A549 (cell line): ENCODE data around the gene ZBTB42. TPM values are rescaled to one million over a fixed set of nuclear protein-coding genes. Genes with fewer than 3 reads are reported as not detected.

Source experiments
- ATAC-seq, 2 experiments: fragments of 200-7000 bp in 1 of 2; fragments of >200 bp in 1 of 2; cut with Nextera tagmentation in 1 of 2; cut with Tn5 transposase in 1 of 2; 3 replicates each; pipeline versions ENCODE4 v1.8.0 to v1.9.1; 2018 to 2020; ENCODE audit warnings: mild to moderate bottlenecking in 1 of 2, moderate library complexity in 1 of 2
- CTCF ChIA-PET: fragments of 300-600 bp; sonication (Branson Sonifier 250); formaldehyde crosslinking; extraction: SDS; loops from one replicate; lab custom pipeline; 2021; ENCODE audit warnings: antibody characterized with exemption, inconsistent platforms; lab: Yijun Ruan, JAX
- POLR2A ChIA-PET: fragments of 350-600 bp; formaldehyde crosslinking; extraction: SDS; loops from one replicate; lab custom pipeline; 2021; ENCODE audit warnings: antibody characterized with exemption, inconsistent platforms; lab: Yijun Ruan, JAX
- DNase-seq, 2 experiments: peaks; one replicate each; pipeline versions ENCODE4 v3.0.0 to v3.0.0-alpha.2; 2011 to 2016; ENCODE audit warnings: low read depth in 1 of 2, low spot score in 1 of 2
- FAIRE-seq: peaks from 2 replicates; lab custom pipeline; 2011; peaks lifted over from hg19 to GRCh38; lab: Jason Lieb, UNC
- H3K27ac ChIP-seq, 2 experiments: fragments of >200 bp; sonication (Bioruptor Twin); formaldehyde crosslinking; 3 replicates each; pipeline ENCODE4 v1.5.1; 2016 to 2017
- H3K4me1 ChIP-seq: fragments of >200 bp; sonication (Bioruptor Twin); formaldehyde crosslinking; 3 replicates; pipeline ENCODE4 v1.6.1; 2016
- H3K4me2 ChIP-seq: fragments of >200 bp; sonication (Bioruptor Twin); formaldehyde crosslinking; 3 replicates; pipeline ENCODE4 v1.6.1; 2016
- H3K4me3 ChIP-seq: fragments of >200 bp; sonication (Bioruptor Twin); formaldehyde crosslinking; 3 replicates; pipeline ENCODE4 v1.5.1; 2016
- H3K9me3 ChIP-seq: fragments of >200 bp; sonication (Bioruptor Twin); formaldehyde crosslinking; 3 replicates; pipeline ENCODE4 v1.6.1; 2016
- CHD4 ChIP-seq: fragments of 200-600 bp; sonication (generic); IDR thresholded peaks from 2 replicates; pipeline ENCODE4 v1.6.1; 2016; ENCODE audit warnings: antibody characterized with exemption, mild to moderate bottlenecking, borderline replicate concordance
- ESRRA ChIP-seq: fragments of 150-350 bp; IDR thresholded peaks from 2 replicates; pipeline ENCODE4 v1.6.1; 2014; ENCODE audit warnings: mild to moderate bottlenecking, low read length, borderline replicate concordance
- FOXS1 ChIP-seq: fragments of 250-450 bp; sonication (Bioruptor Pico); IDR thresholded peaks from 2 replicates; pipeline ENCODE4 v1.5.0; 2020; ENCODE audit warnings: mild to moderate bottlenecking, moderate library complexity
- HDAC2 ChIP-seq: fragments of 200-600 bp; sonication (generic); IDR thresholded peaks from 2 replicates; pipeline ENCODE4 v1.6.1; 2016
- HEYL ChIP-seq: fragments of 250-450 bp; sonication (Bioruptor Pico); IDR thresholded peaks from 2 replicates; pipeline ENCODE4 v1.8.0; 2021; ENCODE audit warnings: mild to moderate bottlenecking, moderate library complexity
- HOXB13 ChIP-seq: fragments of 250-450 bp; sonication (Bioruptor Pico); IDR thresholded peaks from 2 replicates; pipeline ENCODE4 v1.5.0; 2020; ENCODE audit warnings: low read depth, mild to moderate bottlenecking, moderate library complexity
- HOXB5 ChIP-seq: fragments of 250-450 bp; sonication (Bioruptor Pico); IDR thresholded peaks from 2 replicates; pipeline ENCODE4 v1.5.0; 2020; ENCODE audit warnings: mild to moderate bottlenecking, moderate library complexity
- JUNB ChIP-seq: fragments of >200 bp; sonication (Bioruptor Twin); formaldehyde crosslinking; IDR thresholded peaks from 2 replicates; pipeline ENCODE4 v1.6.1; 2016
- MAFK ChIP-seq: fragments of 450-650 bp; IDR thresholded peaks from 2 replicates; pipeline ENCODE4 v1.6.1; 2014; ENCODE audit not compliant: partially characterized antibody
- RFX5 ChIP-seq: fragments of 450-650 bp; IDR thresholded peaks from 2 replicates; pipeline ENCODE4 v1.7.1; 2014; ENCODE audit warnings: antibody characterized with exemption, mild to moderate bottlenecking, moderate library complexity
- TFCP2L1 ChIP-seq: fragments of 250-450 bp; sonication (Bioruptor Pico); IDR thresholded peaks from 2 replicates; pipeline ENCODE4 v1.5.0; 2021; ENCODE audit warnings: mild to moderate bottlenecking
- WGBS: methylation state at CpG from one replicate; pipeline ENCODE4 v1.1.6; 2017; ENCODE audit errors: missing lambda C conversion rate; 5-methylcytosine and 5-hydroxymethylcytosine counted together
- polyA plus RNA-seq, 4 experiments: library from polyadenylated mRNA; depleted of rRNA in 3 of 4; stranded (reverse); fragments of >200 nt; fragmentation: RNase III in 1 of 4; extraction: RNeasy Plus Mini Kit Qiagen cat#74134 plus additional on column Dnase treatment in 1 of 4; gene quantifications; 2 replicates in 3 of 4; 3 replicates in 1 of 4; pipeline ENCODE4 v1.2.3, GENCODE V29; 2011 to 2017
- TF ChIP-seq, protein P1 (sequence below): fragments of 150-350 bp; IDR thresholded peaks from 2 replicates; pipeline ENCODE4 v1.6.1; 2014; ENCODE audit warnings: low read depth, mild to moderate bottlenecking, low read length
- TF ChIP-seq, protein P2 (sequence below): IDR thresholded peaks from 2 replicates; pipeline ENCODE4 v1.6.1; 2012; ENCODE audit warnings: low read depth, borderline replicate concordance
- TF ChIP-seq, protein P3 (sequence below): fragments of 200-600 bp; sonication (generic); IDR thresholded peaks from 2 replicates; pipeline ENCODE4 v1.6.1; 2016; ENCODE audit warnings: antibody characterized with exemption, mild to moderate bottlenecking, moderate library complexity

The ZBTB42 gene
- polyA plus RNA-seq, 2 of the 4 experiments (the other 2 are of a cell fraction), result 1.6 to 2.6 TPM

DNA sequence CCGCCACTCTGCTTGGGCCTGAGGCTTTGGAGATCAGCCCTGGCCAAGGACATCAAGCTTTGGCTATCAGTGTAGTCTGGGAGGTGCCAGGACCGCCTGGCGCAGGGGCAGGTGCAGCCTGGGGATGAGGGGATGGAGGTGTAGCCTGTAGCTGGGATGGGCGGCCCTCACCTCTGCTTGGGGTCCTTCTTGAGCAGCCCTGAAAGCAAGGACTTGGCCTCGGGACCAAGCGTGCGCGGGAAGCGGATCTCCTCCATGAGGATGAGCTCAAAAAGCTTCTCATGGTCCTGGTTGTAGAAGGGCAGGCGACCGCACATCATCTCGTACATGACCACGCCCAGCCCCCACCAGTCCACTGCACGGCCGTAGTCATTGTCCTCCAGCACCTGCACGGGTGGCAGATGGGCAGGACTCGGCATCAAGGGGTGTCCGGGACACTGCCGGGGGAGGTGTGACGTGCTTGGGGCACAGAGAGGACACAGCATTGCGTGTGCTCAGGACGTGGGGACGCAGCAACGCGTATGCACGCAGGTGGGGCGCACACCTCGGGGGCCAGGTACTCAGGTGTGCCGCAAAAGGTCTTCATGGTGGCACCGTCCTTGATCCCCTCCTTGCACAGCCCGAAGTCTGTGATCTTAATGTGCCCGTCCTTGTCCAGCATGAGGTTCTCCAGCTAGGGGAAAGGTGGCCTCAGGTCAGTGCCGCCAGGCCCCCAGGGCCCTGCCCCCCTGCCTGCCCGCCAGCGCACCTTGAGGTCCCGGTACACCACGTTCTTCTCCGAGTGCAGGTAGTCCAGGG, 28.0 kb upstream of the ZBTB42 start:
- CTCF ChIA-PET, result interaction anchor here (1.0 to 9.3 kb wide), 6 partner anchors 8 to 144 kb away, joined by 3 to 88 read pairs (median 6); no protein-coding TSS in a partner anchor
- Histone ChIP-seq H3K4me1 (peaks cover 14% of the 10 kb centered on the region), H3K4me3 (no peak overlapping the region), H3K4me2 (no peak overlapping the region), H3K9me3 (peaks cover 2% of the 10 kb centered on the region; the same call in 1 of the 3 replicates), H3K27ac (no peak overlapping the region)
- WGBS, result 90% methylated on average over 34 of the region's 38 CpGs
- FAIRE-seq (no peak), ATAC-seq (no peak), DNase-seq (no peak)
- POLR2A ChIA-PET, result no interaction called here
- TF ChIP-seq FOXS1 (CRISPR knock-in tag) (no peak), HEYL (CRISPR knock-in tag) (no peak), HOXB5 (CRISPR knock-in tag) (no peak), HOXB13 (CRISPR knock-in tag) (no peak)
- TF ChIP-seq, protein P1, sequence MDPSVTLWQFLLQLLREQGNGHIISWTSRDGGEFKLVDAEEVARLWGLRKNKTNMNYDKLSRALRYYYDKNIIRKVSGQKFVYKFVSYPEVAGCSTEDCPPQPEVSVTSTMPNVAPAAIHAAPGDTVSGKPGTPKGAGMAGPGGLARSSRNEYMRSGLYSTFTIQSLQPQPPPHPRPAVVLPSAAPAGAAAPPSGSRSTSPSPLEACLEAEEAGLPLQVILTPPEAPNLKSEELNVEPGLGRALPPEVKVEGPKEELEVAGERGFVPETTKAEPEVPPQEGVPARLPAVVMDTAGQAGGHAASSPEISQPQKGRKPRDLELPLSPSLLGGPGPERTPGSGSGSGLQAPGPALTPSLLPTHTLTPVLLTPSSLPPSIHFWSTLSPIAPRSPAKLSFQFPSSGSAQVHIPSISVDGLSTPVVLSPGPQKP, result no peak

DNA sequence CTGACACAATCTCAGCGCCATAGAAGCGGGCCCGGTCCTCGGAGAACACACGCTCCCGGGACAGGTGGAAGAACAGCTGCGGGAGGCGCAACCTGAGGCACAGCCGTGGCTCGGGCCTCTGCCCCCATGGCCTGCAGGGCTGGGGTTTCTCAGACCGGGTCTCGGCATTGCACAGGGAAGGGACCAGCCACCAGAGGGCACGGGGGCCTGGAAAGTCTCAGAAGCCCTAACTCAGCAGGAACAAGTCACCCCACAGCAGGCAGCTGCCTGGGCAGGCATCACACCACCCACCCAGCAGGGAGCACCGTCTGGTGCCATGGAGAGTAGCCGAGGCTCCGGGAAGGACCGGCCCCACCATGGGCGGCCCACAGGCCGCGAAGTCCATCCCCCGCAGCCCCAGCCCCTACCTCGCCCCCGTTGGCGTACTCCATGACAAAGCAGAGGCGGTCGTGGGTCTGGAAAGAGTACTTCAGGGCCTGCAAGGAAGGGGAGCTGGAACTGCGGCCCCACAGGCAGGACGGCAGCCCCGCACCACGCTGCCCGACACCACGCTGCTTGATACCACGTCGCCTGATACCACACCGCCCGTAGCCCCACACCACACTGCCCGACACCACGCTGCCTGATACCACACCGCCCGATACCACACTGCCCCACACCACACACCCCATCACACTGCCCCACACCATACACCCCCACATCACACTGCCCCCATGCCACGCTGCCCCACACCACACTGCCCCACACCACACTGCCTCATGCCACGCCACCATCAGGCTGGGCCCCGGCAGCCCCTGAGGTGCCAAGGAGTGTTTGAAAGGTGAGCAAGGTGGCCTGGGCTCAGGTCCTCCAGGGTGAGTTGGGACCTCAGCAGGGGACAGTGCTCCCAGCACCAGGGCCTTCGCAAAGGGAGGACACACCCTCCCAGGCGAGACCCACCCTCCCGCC, 27.1 kb upstream of the ZBTB42 start:
- ChIA-PET POLR2A (no interaction called here), CTCF (interaction anchor here (1.2 to 9.3 kb wide), 3 partner anchors 47 to 53 kb away, joined by 3 to 88 read pairs (median 4); no protein-coding TSS in a partner anchor)
- Histone ChIP-seq H3K27ac (no peak overlapping the region), H3K4me1 (peaks cover 11% of the 10 kb centered on the region), H3K4me2 (no peak overlapping the region)
- WGBS, result 91% methylated on average over 25 of the region's 46 CpGs
- TF ChIP-seq CHD4, result no peak
- TF ChIP-seq TFCP2L1 (CRISPR knock-in tag), result no peak
- no peak for TF ChIP-seq JUNB
- TF ChIP-seq MAFK, result peak; percentile 2
- TF ChIP-seq, all 56 proteins: peak for 1
- DNase-seq (no peak), FAIRE-seq (no peak), ATAC-seq (peak in 1 of 2 experiments; percentile 5; a peak in 2 of 6 replicates)
- Histone ChIP-seq H3K4me3 (no peak overlapping the region), H3K9me3 (peaks cover 2% of the 10 kb centered on the region; the same call in 1 of the 3 replicates)

DNA sequence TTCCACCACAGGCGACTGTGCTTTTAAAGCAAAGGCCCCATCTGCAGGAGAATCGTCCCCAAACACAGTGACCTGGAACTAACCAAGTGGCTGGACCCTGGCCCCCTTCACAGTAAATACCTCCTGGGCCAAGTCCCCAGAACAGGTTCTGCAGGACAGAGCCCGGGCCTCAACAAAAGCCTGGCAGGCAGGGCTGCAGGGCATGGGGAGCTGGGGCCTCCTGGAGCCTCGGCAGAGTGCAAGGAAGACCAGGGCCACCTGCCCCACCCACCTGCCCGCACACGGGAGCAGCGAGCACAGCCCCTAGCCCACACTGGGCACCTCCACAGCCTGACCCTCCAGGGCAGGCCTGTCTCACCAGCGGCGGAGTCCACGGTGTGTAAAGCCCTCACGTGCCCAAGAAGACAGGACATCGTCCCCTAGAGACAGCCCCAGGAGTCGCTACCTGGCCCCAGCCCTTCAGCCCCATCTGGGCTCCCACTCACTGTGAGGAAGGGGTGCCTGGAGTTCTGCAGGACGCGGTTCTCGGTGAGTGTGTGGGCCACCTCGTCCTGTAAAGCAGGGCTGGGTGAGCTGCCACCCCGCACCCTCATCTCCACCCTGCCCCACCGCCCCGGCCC, 26.3 kb upstream of the ZBTB42 start:
- DNase-seq (no peak), FAIRE-seq (no peak), ATAC-seq (no peak)
- peaks cover 4% of the 10 kb centered on the region; the same call in 1 of the 3 replicates for H3K4me1 ChIP-seq
- no peak overlapping the region for H3K4me3 ChIP-seq
- no peak overlapping the region for H3K27ac ChIP-seq
- ChIA-PET CTCF (interaction anchor here (1.3 to 1.8 kb wide), 2 partner anchors 15 to 46 kb away, joined by 3 to 4 read pairs; no protein-coding TSS in a partner anchor), POLR2A (no interaction called here)
- TF ChIP-seq, protein P2, sequence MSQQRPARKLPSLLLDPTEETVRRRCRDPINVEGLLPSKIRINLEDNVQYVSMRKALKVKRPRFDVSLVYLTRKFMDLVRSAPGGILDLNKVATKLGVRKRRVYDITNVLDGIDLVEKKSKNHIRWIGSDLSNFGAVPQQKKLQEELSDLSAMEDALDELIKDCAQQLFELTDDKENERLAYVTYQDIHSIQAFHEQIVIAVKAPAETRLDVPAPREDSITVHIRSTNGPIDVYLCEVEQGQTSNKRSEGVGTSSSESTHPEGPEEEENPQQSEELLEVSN, result no peak
- TF ChIP-seq HDAC2, result no peak
- no peak for TF ChIP-seq ESRRA
- TF ChIP-seq, protein P3, sequence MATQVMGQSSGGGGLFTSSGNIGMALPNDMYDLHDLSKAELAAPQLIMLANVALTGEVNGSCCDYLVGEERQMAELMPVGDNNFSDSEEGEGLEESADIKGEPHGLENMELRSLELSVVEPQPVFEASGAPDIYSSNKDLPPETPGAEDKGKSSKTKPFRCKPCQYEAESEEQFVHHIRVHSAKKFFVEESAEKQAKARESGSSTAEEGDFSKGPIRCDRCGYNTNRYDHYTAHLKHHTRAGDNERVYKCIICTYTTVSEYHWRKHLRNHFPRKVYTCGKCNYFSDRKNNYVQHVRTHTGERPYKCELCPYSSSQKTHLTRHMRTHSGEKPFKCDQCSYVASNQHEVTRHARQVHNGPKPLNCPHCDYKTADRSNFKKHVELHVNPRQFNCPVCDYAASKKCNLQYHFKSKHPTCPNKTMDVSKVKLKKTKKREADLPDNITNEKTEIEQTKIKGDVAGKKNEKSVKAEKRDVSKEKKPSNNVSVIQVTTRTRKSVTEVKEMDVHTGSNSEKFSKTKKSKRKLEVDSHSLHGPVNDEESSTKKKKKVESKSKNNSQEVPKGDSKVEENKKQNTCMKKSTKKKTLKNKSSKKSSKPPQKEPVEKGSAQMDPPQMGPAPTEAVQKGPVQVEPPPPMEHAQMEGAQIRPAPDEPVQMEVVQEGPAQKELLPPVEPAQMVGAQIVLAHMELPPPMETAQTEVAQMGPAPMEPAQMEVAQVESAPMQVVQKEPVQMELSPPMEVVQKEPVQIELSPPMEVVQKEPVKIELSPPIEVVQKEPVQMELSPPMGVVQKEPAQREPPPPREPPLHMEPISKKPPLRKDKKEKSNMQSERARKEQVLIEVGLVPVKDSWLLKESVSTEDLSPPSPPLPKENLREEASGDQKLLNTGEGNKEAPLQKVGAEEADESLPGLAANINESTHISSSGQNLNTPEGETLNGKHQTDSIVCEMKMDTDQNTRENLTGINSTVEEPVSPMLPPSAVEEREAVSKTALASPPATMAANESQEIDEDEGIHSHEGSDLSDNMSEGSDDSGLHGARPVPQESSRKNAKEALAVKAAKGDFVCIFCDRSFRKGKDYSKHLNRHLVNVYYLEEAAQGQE, result no peak
- no peak for TF ChIP-seq MAFK
- no peak for TF ChIP-seq RFX5
- WGBS, result 93% methylated on average over 12 of the region's 20 CpGs
- H3K4me2 ChIP-seq, result no peak overlapping the region
- peaks cover 2% of the 10 kb centered on the region; the same call in 1 of the 3 replicates for H3K9me3 ChIP-seq
